Skeletal muscle cell (primary cell): ENCODE data around the gene RNF121.

ENCODE experiments used
- DNase-seq: peaks from one replicate; pipeline ENCODE4 v3.0.0-alpha.2; 2010; ENCODE audit warnings: low read depth
- H3K4me3 ChIP-seq: 2 replicates; pipeline ENCODE4 v1.5.1; 2011; ENCODE audit warnings: low read depth, mild to moderate bottlenecking, control low read depth, low read length, moderate library complexity

The RNF121 gene

DNA sequence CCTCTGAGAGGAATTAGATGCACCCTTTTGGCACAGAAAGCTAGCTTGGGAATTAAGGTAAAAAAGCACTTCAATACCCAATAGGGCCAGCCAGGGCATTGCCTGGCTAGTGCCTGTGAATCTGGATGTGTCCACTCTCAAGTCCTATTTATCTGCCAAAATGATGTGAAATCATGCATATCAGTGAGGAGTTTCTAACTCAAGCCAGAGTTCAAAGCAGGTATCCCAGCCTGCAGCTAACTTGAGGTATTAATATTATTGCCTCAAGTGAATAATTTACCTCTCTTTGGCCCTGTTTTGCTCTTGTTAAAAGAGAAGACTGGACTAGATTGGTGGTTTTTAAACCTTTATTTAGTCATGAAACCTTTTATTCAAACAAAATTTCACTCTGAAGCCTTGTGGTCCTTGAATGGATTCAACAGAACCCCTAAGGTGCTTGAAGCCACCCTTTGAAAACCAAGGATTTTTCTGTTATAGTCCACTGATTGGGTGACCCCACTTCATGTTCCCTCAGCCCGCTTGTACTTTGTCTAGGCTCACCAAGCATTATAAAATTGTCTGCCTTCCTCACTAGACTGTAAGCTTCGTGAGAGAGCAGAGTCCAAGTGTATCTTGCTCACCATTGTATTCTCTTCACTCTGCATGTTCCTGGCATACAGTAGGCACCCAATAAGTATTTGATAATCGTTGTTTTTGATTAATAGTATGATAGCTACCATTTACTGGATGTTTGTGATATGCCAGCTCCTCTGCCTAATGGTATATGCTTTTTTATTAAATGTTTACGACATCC lies 4.5 kb downstream of the RNF121 start:
- DNase-seq, result no peak
- no peak overlapping the region for H3K4me3 ChIP-seq

DNA sequence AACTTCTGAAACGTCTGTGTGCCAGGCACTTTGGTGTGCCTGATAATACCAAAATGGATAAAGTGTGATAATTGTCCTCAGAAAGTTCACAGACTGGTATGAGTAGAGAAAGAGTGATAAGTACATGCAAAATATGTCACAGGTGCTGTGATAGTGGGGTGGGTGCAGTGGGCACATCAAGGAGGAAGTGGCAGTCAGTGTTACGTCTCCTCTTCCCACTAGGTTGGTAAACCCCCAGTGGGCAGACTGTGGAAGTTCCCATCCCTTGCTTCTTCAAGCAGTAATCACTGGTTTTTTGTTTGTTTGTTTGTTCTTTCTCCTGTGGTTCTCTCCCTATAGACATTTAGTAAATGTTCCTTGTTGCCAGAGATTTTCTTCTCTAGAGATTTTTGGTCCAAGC lies 5.4 kb downstream of the RNF121 start:
- no peak for DNase-seq
- no peak overlapping the region for H3K4me3 ChIP-seq

DNA sequence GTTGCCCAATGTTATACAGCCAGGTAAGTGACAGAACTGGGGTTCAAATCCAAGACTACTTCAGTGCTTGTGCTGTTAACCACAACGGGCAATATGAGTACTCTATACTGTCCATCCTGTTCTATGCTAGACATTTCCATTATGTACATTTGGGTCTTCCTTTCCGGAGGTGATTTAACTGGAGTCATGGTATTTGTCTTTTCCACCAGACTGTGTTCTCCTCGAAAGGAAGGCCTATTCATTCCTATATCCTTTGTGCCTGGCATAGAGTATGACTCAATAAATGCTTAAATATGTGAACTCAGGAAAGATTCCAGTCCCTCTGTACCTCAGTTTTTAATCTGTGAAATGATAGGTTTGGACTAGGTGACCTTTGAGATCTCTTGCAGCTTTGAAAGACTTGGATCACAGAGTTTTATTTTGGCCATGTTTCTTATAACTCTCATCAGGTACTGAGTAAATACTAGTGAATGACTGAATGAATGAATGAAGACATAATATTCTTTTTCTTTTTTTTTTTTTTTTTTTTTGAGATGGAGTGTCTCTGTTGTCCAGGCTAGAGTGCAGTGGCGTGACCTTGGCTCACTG lies 6.6 kb downstream of the RNF121 start:
- no peak for DNase-seq
- no peak overlapping the region for H3K4me3 ChIP-seq

DNA sequence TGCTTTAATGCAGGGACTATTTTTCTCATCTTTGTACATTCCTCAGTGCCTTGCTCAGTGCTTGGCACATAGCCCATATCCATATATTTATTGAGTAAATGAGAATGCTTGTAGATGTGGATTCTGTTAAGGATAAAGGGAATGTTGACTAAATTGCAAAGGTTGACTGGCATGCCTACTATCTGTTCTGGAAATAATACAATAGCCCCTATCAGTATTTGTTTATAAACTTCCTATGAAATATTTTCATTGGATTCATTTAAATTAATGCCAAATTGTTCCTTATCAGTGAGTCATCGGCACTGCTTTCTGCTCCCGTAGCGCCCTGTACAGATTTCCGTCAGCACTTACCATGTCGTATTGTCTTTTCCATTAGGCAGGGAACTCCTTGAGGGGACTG lies 8.0 kb downstream of the RNF121 start:
- no peak for DNase-seq
- H3K4me3 ChIP-seq, result no peak overlapping the region

DNA sequence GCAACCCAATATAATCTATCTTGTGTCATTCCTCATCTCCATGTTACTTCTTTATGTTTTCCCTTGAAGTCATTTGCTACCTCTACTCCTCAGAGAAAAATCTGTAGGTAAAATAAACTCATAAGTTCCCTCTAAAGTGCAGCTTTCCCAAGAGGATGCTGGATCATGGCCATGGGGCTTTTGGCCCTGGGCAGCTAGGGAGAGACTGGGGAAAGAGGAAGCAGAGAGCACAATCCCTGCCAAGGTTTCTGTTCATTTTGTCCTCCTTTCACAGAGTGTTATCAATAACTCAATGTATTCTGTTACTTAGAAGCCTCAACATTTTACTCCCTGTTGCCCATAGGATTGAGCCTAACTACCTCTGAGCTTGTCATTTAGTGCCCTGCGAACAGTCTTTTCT lies 9.0 kb downstream of the RNF121 start:
- DNase-seq, result no peak
- no peak overlapping the region for H3K4me3 ChIP-seq

DNA sequence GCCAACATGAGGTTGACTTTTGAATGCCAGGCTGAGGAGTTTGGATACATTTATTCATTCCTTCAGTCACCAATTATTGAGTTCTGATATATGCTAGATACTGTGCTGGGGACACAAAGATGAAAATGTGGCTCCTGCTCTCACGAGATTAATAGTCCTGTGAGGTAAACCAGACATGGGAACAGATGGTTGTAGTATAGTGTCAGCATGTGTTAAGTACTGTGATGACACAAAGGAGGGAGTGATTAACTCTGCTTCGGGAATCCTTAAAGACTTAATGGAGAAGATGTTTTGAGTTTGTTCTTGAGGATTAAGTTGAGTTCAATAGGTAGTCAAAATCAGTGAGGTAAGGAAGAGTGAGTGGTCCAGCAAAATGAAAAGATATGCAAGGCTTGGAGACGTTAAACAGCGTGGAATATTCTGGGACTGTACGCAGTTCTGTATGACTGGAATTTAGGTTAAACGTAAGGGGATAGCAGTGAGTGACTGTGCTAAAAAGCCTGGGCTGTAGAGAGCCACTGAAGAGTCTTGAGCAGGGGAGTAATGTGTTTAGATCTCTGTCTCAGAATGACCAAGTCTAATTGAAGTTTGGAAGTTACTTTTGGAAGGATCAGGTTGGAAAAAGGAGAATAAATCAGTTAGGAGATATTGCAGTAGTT lies 11.8 kb downstream of the RNF121 start:
- H3K4me3 ChIP-seq, result no peak overlapping the region
- DNase-seq, result no peak

DNA sequence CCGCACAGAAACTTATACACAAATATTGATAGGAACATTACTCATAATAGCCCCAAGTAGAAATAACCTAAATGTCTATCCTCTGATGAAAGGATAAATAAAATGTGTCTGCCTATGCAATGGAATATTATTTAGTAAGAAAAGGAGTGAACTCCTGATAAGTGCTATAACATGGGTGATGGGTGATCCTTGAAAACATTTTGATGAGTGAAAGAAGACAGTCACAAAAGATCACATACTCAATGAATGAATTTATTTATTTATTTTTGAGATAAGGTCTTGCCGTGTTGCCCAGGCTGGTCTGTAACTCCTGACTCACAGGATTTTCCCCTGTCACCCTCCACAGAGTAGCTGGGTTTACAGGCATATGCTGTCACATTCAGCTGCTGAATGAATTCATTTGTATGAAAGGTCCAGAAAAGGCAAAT lies 17.3 kb downstream of the RNF121 start:
- no peak for DNase-seq
- H3K4me3 ChIP-seq, result no peak overlapping the region

DNA sequence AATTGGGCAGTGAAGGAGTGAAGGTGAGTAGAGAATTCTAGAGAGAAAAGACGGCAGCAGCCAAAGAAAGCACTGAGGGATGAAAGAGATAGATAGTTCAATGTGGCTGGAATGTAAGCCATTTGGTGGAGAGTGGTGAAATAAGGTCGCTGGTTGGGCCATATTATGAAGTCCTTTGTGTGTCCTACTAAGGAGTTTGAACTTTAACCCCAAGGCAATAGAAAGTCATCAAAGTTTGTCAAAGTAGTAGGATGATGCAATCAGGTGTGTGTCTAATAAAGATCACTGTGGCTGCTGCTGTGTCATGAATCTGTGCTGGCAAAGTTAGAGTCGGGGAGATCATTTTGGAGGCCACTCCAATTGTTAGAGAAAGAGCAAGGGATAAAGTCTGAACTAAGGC lies 18.7 kb downstream of the RNF121 start:
- no peak for DNase-seq

DNA sequence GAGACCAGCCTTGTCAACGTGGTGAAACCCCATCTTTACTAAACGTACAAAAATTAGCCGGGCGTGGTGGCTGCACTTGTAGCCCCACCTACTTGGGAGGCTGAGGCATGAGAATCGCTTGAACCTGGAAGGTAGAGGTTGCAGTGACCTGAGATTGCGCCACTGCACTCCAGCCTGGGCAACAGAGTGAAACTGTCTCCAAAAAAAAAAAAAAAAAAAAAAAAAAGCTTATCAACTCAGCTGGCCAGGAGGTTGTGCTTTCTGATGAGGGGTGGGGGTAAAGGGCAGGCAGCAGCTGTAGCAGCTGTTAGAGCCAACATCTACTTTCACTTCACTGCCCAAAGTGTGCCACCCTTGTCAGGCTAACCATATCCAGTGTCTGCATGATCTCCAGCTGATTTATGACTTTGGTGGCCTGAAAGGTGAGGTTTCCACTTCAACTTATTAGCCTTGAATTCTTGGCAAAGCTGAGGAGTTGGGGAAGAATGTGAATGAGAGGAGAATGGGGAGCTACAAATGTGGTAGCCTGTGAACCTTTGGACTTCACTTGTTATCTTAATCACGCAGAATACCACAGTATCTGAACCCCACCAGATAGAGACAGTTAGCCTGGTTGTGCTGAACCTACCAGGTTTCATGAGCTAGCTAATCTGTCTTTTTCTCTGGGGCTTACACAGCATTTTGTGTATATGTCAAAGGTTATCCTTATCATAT lies 19.6 kb downstream of the RNF121 start:
- DNase-seq, result no peak
- no peak overlapping the region for H3K4me3 ChIP-seq

More for the DNA sequence above, 18.7 kb downstream of the RNF121 start:
- no peak overlapping the region for H3K4me3 ChIP-seq

DNA sequence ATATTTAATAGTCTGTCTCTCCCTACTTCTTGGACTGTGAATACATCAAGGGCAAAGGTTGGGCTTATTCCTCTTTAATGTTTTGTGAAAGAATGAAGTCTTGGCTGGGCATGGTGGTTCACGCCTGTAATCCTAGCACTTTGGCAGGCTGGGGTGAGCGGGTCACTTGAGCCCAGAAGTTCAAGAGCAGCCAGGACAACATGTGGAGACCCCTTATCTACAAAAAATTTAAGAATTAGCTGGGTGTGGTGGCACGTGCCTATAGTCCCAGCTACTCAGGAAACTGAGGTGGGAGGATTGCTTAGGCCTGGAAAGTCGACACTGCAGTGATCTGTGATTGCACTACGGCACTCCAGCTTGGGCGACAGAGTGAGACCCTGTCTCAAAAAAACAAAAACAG lies 20.2 kb downstream of the RNF121 start:
- DNase-seq, result no peak
- no peak overlapping the region for H3K4me3 ChIP-seq

DNA sequence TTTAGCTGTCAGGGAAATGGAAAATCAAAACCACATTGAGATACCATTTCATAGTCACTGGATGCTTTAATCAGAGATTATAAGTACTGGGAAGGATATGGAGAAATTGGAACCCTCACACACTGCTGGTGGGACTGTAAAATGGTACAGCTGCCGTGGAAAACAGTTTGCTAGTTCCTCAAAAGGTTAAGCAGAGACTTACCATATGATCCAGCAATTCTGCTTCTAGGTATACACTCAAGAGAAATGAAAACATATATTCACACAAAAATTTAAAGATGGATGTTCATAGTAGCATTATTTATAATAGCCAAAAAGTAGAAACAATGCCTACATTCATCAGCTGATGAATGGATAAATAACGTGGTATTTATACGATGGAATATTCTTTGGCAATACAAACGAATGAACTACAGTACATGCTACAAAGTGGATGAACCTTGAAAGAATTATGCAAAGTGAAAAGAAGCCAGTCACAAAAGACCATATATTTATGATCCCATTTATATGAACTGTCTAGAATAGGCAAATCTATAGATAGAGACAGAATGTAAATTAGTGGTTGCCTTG lies 23.0 kb downstream of the RNF121 start:
- H3K4me3 ChIP-seq, result no peak overlapping the region
- DNase-seq, result no peak

DNA sequence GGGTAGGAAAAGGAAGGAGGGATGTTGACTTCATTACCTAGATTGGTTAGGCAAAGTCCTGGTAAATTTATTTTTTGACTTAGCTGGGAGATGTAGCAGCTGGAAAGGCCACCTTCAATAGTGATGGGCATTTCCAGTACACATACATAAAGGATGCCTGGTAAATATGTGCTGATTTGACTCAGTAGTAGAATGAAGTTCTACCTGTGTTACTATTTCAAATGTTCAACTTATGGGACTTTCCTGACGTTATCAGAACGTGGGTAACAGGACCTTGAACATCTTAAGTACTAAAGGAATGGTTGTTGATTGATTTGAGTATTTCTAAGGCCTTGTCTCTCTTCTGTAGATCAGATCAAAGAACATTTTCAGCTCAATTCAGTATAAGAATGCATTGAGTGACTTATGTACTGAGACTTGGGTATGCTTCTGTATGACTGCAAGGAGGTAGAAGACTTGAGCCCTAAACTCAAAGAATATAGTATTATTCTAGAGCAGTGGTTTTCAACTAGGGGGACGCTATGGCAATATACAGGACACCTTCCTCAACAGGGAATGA lies 27.1 kb downstream of the RNF121 start:
- DNase-seq, result no peak
- H3K4me3 ChIP-seq, result no peak overlapping the region

DNA sequence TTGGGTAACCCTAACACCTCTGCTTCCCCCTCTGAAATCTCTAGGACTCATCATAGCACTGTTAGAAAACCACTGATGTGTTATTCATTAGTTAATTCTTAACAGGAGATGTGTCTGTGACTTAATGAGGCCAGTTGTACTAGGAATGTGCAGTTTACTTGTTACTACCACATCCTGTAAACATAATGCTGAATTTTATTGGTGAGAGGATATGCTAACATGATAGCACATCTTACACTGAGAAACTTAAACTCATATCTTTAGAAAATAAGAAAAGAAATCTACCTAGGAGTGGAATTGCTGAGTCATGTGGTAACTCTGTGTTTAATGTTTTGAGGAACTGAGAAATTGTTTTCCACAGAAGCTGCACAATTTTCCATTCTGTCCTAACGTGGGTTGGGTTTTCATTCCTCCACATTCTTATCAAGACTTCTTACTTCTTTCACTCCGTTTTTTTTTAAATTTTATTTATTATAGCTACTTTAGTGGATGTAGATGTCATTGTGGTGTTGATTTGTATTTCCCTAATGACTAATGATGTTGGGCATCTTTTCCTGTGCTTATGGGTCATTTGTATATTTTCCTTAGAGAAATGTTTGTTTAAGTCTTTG lies 33.7 kb downstream of the RNF121 start:
- peak; percentile 4 for DNase-seq

DNA sequence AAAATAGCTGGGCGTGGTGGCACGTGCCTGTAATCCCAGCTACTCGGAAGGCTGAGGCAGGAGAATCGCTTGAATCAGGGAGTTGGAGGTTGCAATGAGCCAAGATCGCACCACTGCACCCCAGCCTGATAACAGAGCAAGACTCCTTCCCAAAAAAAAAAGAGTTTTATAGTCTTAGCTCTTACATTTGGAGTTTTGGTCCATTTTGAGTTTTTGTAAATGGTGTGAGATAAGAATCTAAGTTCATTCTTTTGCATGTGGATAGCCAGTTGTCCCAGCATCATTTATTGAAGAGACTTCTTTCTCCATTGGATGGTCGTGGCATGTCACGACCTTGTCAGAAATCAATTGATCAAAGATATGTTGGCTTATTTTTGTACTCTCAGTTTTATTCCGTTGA lies 34.6 kb downstream of the RNF121 start:
- no peak overlapping the region for H3K4me3 ChIP-seq
- DNase-seq, result no peak

More for the DNA sequence above, 33.7 kb downstream of the RNF121 start:
- no peak overlapping the region for H3K4me3 ChIP-seq

DNA sequence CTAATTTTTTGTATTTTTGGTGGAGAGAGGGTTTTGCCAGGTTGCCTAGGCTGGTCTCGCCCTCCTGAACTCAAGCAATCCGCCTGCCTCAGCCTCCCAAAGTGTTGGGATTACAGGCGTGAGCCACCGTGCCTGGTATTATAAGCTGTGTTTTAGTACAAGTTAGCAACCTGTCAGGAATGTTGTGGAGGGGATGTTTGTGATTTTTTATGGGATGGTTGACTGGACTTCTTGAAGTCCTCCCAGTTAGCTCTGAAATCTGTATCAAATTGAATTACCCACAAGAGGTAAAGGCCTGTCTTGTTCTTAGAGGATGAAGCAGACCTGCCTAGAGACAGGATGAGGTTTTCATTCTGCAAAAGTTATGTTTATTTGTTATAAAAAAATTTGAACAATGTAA lies 35.8 kb downstream of the RNF121 start:
- DNase-seq, result no peak
- no peak overlapping the region for H3K4me3 ChIP-seq

DNA sequence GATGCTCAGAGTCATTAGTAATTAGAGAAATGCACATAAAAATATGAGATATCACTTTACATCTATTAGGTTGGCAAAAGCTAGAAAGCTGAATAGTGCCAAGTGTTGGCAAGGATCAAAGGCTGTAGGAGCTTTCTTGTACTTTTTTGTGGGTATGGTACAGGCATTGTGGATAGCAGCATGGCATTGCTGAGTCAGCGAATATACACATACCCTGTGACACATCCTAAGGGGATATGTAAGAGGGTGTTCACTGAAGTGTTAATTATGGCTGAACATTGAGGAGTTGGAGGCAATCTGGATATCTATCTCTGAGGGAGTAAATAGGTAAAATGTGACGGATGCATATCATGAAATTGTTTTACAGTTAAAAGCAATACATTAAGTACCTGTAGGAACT lies 42.8 kb downstream of the RNF121 start:
- no peak overlapping the region for H3K4me3 ChIP-seq
- no peak for DNase-seq

DNA sequence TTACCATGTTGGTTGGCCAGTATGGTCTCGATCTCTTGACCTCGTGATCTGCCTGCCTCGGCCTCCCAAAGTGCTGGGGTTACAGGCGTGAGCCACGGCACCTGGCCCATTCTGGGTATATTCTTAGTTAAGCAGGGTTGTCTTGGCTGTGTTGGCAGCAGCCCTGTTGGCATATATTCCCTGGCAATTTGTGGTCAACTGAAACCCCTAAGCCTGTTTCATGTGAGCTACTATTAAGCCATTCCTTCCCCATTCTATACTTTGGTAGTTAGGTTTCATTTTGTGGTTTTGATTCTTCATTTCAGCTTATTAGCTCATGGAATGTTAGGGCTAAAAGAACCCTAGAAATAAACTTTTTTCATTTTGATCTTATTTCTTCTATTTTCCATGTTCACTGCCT lies 47.7 kb downstream of the RNF121 start:
- no peak for DNase-seq
- no peak overlapping the region for H3K4me3 ChIP-seq

DNA sequence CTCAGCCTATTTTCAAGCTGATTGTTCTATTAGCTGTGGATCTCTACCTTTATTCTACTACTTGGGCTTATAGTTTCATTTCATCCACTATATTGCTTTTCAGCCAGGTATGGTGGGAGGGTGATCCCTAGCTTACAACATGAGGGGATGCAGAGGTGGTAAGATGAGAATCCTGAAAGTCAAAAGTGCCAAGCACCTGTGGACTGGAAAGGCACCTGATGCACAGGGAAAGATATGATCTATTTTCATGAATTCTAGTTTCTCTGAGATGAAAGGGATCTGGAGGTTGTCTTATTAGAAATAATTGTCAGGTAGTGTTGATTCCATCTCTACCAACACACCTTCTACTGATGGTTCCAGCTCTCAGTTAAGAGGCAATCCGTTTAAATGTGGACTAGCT lies 48.2 kb downstream of the RNF121 start:
- no peak for DNase-seq
- H3K4me3 ChIP-seq, result no peak overlapping the region

DNA sequence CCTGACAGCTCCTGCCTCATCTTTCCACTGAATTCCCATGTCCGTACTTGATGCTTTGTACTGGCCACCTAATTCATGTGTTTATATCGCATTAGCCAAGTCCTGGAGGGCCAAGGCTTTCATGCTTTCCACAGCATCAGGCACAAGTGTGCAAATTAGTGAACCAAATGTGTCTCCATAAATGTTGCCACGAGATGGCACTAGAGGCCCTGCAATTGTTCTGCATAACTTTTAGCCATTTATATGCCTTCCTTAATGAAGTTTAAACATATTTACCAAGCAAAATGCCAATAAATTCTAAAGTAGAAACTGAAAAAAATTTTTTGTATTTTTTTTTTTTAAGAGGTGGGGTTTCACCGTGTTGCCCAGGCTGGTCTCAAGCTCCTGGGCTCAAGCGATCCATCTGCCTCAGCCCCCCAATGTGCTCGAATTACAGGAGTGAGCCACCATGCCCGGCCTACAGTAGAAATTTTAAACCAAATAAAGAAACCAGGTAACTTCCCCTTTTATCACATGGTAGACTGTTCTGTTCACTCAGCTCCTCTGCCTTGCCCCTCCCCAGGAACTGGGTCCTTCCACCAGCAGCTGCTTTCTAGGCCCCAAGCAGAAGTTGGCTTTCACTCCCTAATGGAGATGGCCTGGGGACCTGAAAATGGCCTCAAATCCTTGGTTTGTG lies 49.0 kb downstream of the RNF121 start:
- no peak overlapping the region for H3K4me3 ChIP-seq
- DNase-seq, result no peak
